Measurements from ENCODE around the gene JDP2.

Gene JDP2

GRCh38 chr14:75430116-75430515 lies 2.3 kb downstream of the JDP2 start:
- H3K4me3 ChIP-seq (ENCODE audit: low read length), result no peak overlapping the region
- H3K4ac ChIP-seq (ENCODE audit: low read depth, low read length), result no peak overlapping the region
- no peak overlapping the region for H4K5ac ChIP-seq (ENCODE audit: low read length)
- H3K56ac ChIP-seq (ENCODE audit: low read length), result peak overlapping the region; percentile 58
- H2BK15ac ChIP-seq (replicated peaks; ENCODE audit: low read depth), result no peak overlapping the region
- H3K79me1 ChIP-seq (ENCODE audit: low read length), result peaks cover 40% of the 10 kb centered on the region
- WGBS (ENCODE audit: extremely low coverage, insufficient coverage, low lambda C conversion rate), result 100% methylated on average over 1 of the region's 7 CpGs
- H3K27me3 ChIP-seq (ENCODE audit: insufficient read depth, low read length, poor library complexity), result no peaks in the 10 kb centered on the region
- H3K4me1 ChIP-seq (ENCODE audit: control insufficient read depth, low read depth, low read length), result peaks cover 11% of the 10 kb centered on the region
- H3K23ac ChIP-seq (ENCODE audit: low read length), result no peak overlapping the region
- no peak overlapping the region for H3K18ac ChIP-seq (ENCODE audit: low read length)
- H3K79me2 ChIP-seq (ENCODE audit: control insufficient read depth, insufficient read depth, low read length), result peaks cover 46% of the 10 kb centered on the region
- DNase-seq, result no peak
- H2BK120ac ChIP-seq (ENCODE audit: low read depth, low read length), result no peak overlapping the region
- no peak overlapping the region for H3K27ac ChIP-seq (ENCODE audit: low read depth, low read length)
- peak overlapping the region; percentile 36 for H3K4me2 ChIP-seq (ENCODE audit: low read length)
- no peak overlapping the region for H2BK5ac ChIP-seq (ENCODE audit: low read length)
- no peak overlapping the region for H4K8ac ChIP-seq (ENCODE audit: low read depth, low read length)
- H3K36me3 ChIP-seq (ENCODE audit: control insufficient read depth, insufficient read depth, low read length), result peaks cover 12% of the 10 kb centered on the region
- H3K9ac ChIP-seq (ENCODE audit: low read length), result peak overlapping the region; percentile 37
- H2AK5ac ChIP-seq (ENCODE audit: low read length), result no peak overlapping the region

GRCh38 chr14:75430526-75430925 lies 2.7 kb downstream of the JDP2 start:
- Histone ChIP-seq H3K27me3 (ENCODE audit: insufficient read depth, low read length, poor library complexity) (no peaks in the 10 kb centered on the region), H3K79me1 (ENCODE audit: low read length) (peaks cover 42% of the 10 kb centered on the region), H2BK15ac (replicated peaks; ENCODE audit: low read depth) (no peak overlapping the region), H4K8ac (ENCODE audit: low read depth, low read length) (no peak overlapping the region), H3K18ac (ENCODE audit: low read length) (no peak overlapping the region), H3K4me1 (ENCODE audit: control insufficient read depth, low read depth, low read length) (peaks cover 11% of the 10 kb centered on the region), H3K4me2 (ENCODE audit: low read length) (no peak overlapping the region), H3K79me2 (ENCODE audit: control insufficient read depth, insufficient read depth, low read length) (peaks cover 46% of the 10 kb centered on the region), H4K5ac (ENCODE audit: low read length) (no peak overlapping the region), H2BK120ac (ENCODE audit: low read depth, low read length) (no peak overlapping the region), H3K56ac (ENCODE audit: low read length) (peak overlapping the region; percentile 58), H2AK5ac (ENCODE audit: low read length) (no peak overlapping the region), H3K36me3 (ENCODE audit: control insufficient read depth, insufficient read depth, low read length) (peaks cover 12% of the 10 kb centered on the region), H3K27ac (ENCODE audit: low read depth, low read length) (no peak overlapping the region), H3K4ac (ENCODE audit: low read depth, low read length) (no peak overlapping the region), H3K4me3 (ENCODE audit: low read length) (no peak overlapping the region), H3K23ac (ENCODE audit: low read length) (no peak overlapping the region), H3K9ac (ENCODE audit: low read length) (peak overlapping the region; percentile 37), H2BK5ac (ENCODE audit: low read length) (no peak overlapping the region)
- DNase-seq, result no peak
- no CpG with 5 or more reads among the region's 10 CpGs for WGBS (ENCODE audit: extremely low coverage, insufficient coverage, low lambda C conversion rate)

- WGBS (ENCODE audit: extremely low coverage, insufficient coverage, low lambda C conversion rate), result no CpG with 5 or more reads among the region's 6 CpGs
- H2BK5ac ChIP-seq (ENCODE audit: low read length), result no peak overlapping the region
- H3K79me1 ChIP-seq (ENCODE audit: low read length), result peaks cover 44% of the 10 kb centered on the region
- no peak overlapping the region for H3K56ac ChIP-seq (ENCODE audit: low read length)
- H4K5ac ChIP-seq (ENCODE audit: low read length), result no peak overlapping the region
- no peak overlapping the region for H2BK120ac ChIP-seq (ENCODE audit: low read depth, low read length)
- no peak overlapping the region for H2AK5ac ChIP-seq (ENCODE audit: low read length)
- peaks cover 46% of the 10 kb centered on the region for H3K79me2 ChIP-seq (ENCODE audit: control insufficient read depth, insufficient read depth, low read length)
- no peak overlapping the region for H3K18ac ChIP-seq (ENCODE audit: low read length)
- H3K4me2 ChIP-seq (ENCODE audit: low read length), result no peak overlapping the region
- H2BK15ac ChIP-seq (replicated peaks; ENCODE audit: low read depth), result no peak overlapping the region
- no peak overlapping the region for H3K9ac ChIP-seq (ENCODE audit: low read length)
- no peaks in the 10 kb centered on the region for H3K27me3 ChIP-seq (ENCODE audit: insufficient read depth, low read length, poor library complexity)
- H3K4me3 ChIP-seq (ENCODE audit: low read length), result no peak overlapping the region
- DNase-seq, result no peak
- no peak overlapping the region for H4K8ac ChIP-seq (ENCODE audit: low read depth, low read length)
- peaks cover 11% of the 10 kb centered on the region for H3K4me1 ChIP-seq (ENCODE audit: control insufficient read depth, low read depth, low read length)
- no peak overlapping the region for H3K23ac ChIP-seq (ENCODE audit: low read length)
- H3K4ac ChIP-seq (ENCODE audit: low read depth, low read length), result no peak overlapping the region
- H3K27ac ChIP-seq (ENCODE audit: low read depth, low read length), result no peak overlapping the region
- peaks cover 12% of the 10 kb centered on the region for H3K36me3 ChIP-seq (ENCODE audit: control insufficient read depth, insufficient read depth, low read length)
Observed at GRCh38 chr14:75430976-75431375, 3.2 kb downstream of the JDP2 start.

- Histone ChIP-seq H2BK15ac (replicated peaks; ENCODE audit: low read depth) (no peak overlapping the region), H3K9ac (ENCODE audit: low read length) (no peak overlapping the region), H2BK120ac (ENCODE audit: low read depth, low read length) (no peak overlapping the region), H3K4me2 (ENCODE audit: low read length) (no peak overlapping the region), H3K4me3 (ENCODE audit: low read length) (no peak overlapping the region), H3K56ac (ENCODE audit: low read length) (no peak overlapping the region), H4K8ac (ENCODE audit: low read depth, low read length) (no peak overlapping the region), H3K36me3 (ENCODE audit: control insufficient read depth, insufficient read depth, low read length) (peaks cover 12% of the 10 kb centered on the region), H3K79me2 (ENCODE audit: control insufficient read depth, insufficient read depth, low read length) (peaks cover 46% of the 10 kb centered on the region), H3K27ac (ENCODE audit: low read depth, low read length) (no peak overlapping the region), H3K27me3 (ENCODE audit: insufficient read depth, low read length, poor library complexity) (no peaks in the 10 kb centered on the region), H3K18ac (ENCODE audit: low read length) (no peak overlapping the region), H3K4ac (ENCODE audit: low read depth, low read length) (no peak overlapping the region), H3K23ac (ENCODE audit: low read length) (no peak overlapping the region), H2AK5ac (ENCODE audit: low read length) (no peak overlapping the region), H3K4me1 (ENCODE audit: control insufficient read depth, low read depth, low read length) (peaks cover 11% of the 10 kb centered on the region), H2BK5ac (ENCODE audit: low read length) (no peak overlapping the region), H3K79me1 (ENCODE audit: low read length) (peaks cover 44% of the 10 kb centered on the region), H4K5ac (ENCODE audit: low read length) (no peak overlapping the region)
- WGBS (ENCODE audit: extremely low coverage, insufficient coverage, low lambda C conversion rate), result no CpG with 5 or more reads among the region's 4 CpGs
- DNase-seq, result no peak
Observed at GRCh38 chr14:75431827-75432226, 4.0 kb downstream of the JDP2 start.

GRCh38 chr14:75432411-75432810 lies 4.6 kb downstream of the JDP2 start:
- H3K18ac ChIP-seq (ENCODE audit: low read length), result no peak overlapping the region
- no peak overlapping the region for H3K23ac ChIP-seq (ENCODE audit: low read length)
- H3K79me2 ChIP-seq (ENCODE audit: control insufficient read depth, insufficient read depth, low read length), result peaks cover 46% of the 10 kb centered on the region
- peaks cover 11% of the 10 kb centered on the region for H3K4me1 ChIP-seq (ENCODE audit: control insufficient read depth, low read depth, low read length)
- no peaks in the 10 kb centered on the region for H3K27me3 ChIP-seq (ENCODE audit: insufficient read depth, low read length, poor library complexity)
- H3K36me3 ChIP-seq (ENCODE audit: control insufficient read depth, insufficient read depth, low read length), result peaks cover 12% of the 10 kb centered on the region
- DNase-seq, result no peak
- whole genome bisulfite sequencing (ENCODE audit: extremely low coverage, insufficient coverage, low lambda C conversion rate), result no CpG with 5 or more reads among the region's 8 CpGs
- no peak overlapping the region for H4K8ac ChIP-seq (ENCODE audit: low read depth, low read length)
- H3K27ac ChIP-seq (ENCODE audit: low read depth, low read length), result no peak overlapping the region
- no peak overlapping the region for H2BK5ac ChIP-seq (ENCODE audit: low read length)
- no peak overlapping the region for H3K4me2 ChIP-seq (ENCODE audit: low read length)
- no peak overlapping the region for H3K56ac ChIP-seq (ENCODE audit: low read length)
- H4K5ac ChIP-seq (ENCODE audit: low read length), result no peak overlapping the region
- peaks cover 46% of the 10 kb centered on the region for H3K79me1 ChIP-seq (ENCODE audit: low read length)
- no peak overlapping the region for H3K9ac ChIP-seq (ENCODE audit: low read length)
- H3K4ac ChIP-seq (ENCODE audit: low read depth, low read length), result no peak overlapping the region
- no peak overlapping the region for H3K4me3 ChIP-seq (ENCODE audit: low read length)
- H2BK120ac ChIP-seq (ENCODE audit: low read depth, low read length), result no peak overlapping the region
- no peak overlapping the region for H2AK5ac ChIP-seq (ENCODE audit: low read length)
- no peak overlapping the region for H2BK15ac ChIP-seq (replicated peaks; ENCODE audit: low read depth)

GRCh38 chr14:75433631-75434071 lies 5.8 kb downstream of the JDP2 start:
- Histone ChIP-seq H3K23ac (ENCODE audit: low read length) (no peak overlapping the region), H2BK120ac (ENCODE audit: low read depth, low read length) (no peak overlapping the region), H3K27me3 (ENCODE audit: insufficient read depth, low read length, poor library complexity) (no peaks in the 10 kb centered on the region), H4K8ac (ENCODE audit: low read depth, low read length) (no peak overlapping the region), H2AK5ac (ENCODE audit: low read length) (no peak overlapping the region), H3K27ac (ENCODE audit: low read depth, low read length) (no peak overlapping the region), H3K4me3 (ENCODE audit: low read length) (no peak overlapping the region), H3K4me1 (ENCODE audit: control insufficient read depth, low read depth, low read length) (peaks cover 11% of the 10 kb centered on the region), H3K4ac (ENCODE audit: low read depth, low read length) (no peak overlapping the region), H3K79me1 (ENCODE audit: low read length) (peaks cover 46% of the 10 kb centered on the region), H3K18ac (ENCODE audit: low read length) (no peak overlapping the region), H2BK15ac (replicated peaks; ENCODE audit: low read depth) (no peak overlapping the region), H3K9ac (ENCODE audit: low read length) (no peak overlapping the region), H3K4me2 (ENCODE audit: low read length) (no peak overlapping the region), H3K79me2 (ENCODE audit: control insufficient read depth, insufficient read depth, low read length) (peaks cover 43% of the 10 kb centered on the region), H3K36me3 (ENCODE audit: control insufficient read depth, insufficient read depth, low read length) (peaks cover 12% of the 10 kb centered on the region), H3K56ac (ENCODE audit: low read length) (no peak overlapping the region), H4K5ac (ENCODE audit: low read length) (no peak overlapping the region), H2BK5ac (ENCODE audit: low read length) (no peak overlapping the region)
- no CpG with 5 or more reads among the region's 6 CpGs for WGBS (ENCODE audit: extremely low coverage, insufficient coverage, low lambda C conversion rate)
- no peak for DNase-seq
